ENCODE measurements around the gene KIFC3.

- TF ChIP-seq CTCF (IDR thresholded peaks at IDR 0.05), result no peak
- TF ChIP-seq POLR2A (IDR thresholded peaks at IDR 0.05), result no peak
- TF ChIP-seq EP300 (IDR thresholded peaks at IDR 0.05), result no peak
Measured at GRCh38 chr16:57783883-57784282, 18.4 kb downstream of the KIFC3 start.
